ENCODE measurements around the gene ADM2. TPM values are rescaled to one million over a fixed set of nuclear protein-coding genes. Genes with fewer than 3 reads are reported as not detected.

The ADM2 gene
- total and polyA plus RNA-seq, 2 donors (not counting 1 experiment from before 2014, with no cell fraction given): 0.73 to 5.8 TPM

DNA sequence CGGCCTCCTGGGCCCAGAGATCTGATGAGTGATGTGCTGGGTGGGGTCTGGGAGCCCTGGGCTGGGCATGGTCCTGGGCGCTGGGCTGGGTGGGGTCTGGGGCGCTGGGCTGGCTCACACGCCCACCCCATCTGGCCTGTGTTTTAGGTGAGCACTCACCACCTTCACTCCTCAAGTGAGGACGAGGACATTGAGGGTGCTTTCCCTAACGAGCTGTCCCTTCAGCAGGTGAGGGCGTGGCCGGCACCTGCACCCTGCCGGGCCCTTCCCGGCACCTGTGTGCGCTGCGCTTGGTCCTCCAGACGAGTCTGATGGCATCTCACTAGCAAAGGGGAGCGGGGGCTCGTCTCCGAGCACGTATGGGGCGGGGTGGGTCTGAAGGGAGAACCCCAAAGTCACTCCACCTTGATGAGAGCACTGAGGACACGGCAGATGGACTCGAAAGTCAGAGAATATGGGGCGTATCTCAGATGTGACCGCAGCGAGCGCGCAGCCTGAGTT, 44.5 kb upstream of the ADM2 start:
- H3K79me2 ChIP-seq (ENCODE audit: control insufficient read depth, insufficient read depth, low read length): no peaks in the 10 kb centered on the region
- no peak for DNase-seq (ENCODE audit: low read depth in 2 of 2)
- TF ChIP-seq CTCF (conservative IDR thresholded peaks at IDR 0.05 in 1 of 2, IDR thresholded peaks at IDR 0.05 in 1 of 2; ENCODE audit: low read depth in 1 of 2, low read length in 2 of 2) (no peak), EZH2 (IDR thresholded peaks at IDR 0.05; ENCODE audit: low read length, missing control alignments) (no peak)
- H3K4me2 ChIP-seq (ENCODE audit: extremely low read depth, insufficient read depth, low read length): no peak overlapping the region
- no peak overlapping the region for H3K9ac ChIP-seq (ENCODE audit: insufficient read depth, low read length)
- no peaks in the 10 kb centered on the region for H3K9me3 ChIP-seq (ENCODE audit: control insufficient read depth, insufficient read depth, low read depth, low read length)
- no peak overlapping the region for H3K27ac ChIP-seq (ENCODE audit: insufficient read depth, low read length)
- no peaks in the 10 kb centered on the region for H3K27me3 ChIP-seq (ENCODE audit: control insufficient read depth, insufficient read depth, low read length)
- H3K4me1 ChIP-seq (ENCODE audit: control insufficient read depth, extremely low read depth, insufficient read depth, low read length): no peaks in the 10 kb centered on the region
- peaks cover 35% of the 10 kb centered on the region for H3K36me3 ChIP-seq (ENCODE audit: control insufficient read depth, insufficient read depth, low read length)
- no peaks in the 10 kb centered on the region for H4K20me1 ChIP-seq (ENCODE audit: control insufficient read depth, extremely low read depth, insufficient read depth, low read length)
- no peak overlapping the region for H3K4me3 ChIP-seq (replicated peaks in 1 of 4; ENCODE audit: control extremely low read depth in 1 of 4, insufficient read depth in 1 of 4, low read depth in 3 of 4, low read length in 4 of 4)
- H2AFZ ChIP-seq (ENCODE audit: low read length): no peak overlapping the region

- Histone ChIP-seq H4K20me1 (ENCODE audit: control insufficient read depth, extremely low read depth, insufficient read depth, low read length) (no peaks in the 10 kb centered on the region), H2AFZ (ENCODE audit: low read length) (no peak overlapping the region), H3K27me3 (ENCODE audit: control insufficient read depth, insufficient read depth, low read length) (no peaks in the 10 kb centered on the region), H3K4me2 (ENCODE audit: extremely low read depth, insufficient read depth, low read length) (no peak overlapping the region), H3K4me1 (ENCODE audit: control insufficient read depth, extremely low read depth, insufficient read depth, low read length) (no peaks in the 10 kb centered on the region), H3K9ac (ENCODE audit: insufficient read depth, low read length) (no peak overlapping the region), H3K9me3 (ENCODE audit: control insufficient read depth, insufficient read depth, low read depth, low read length) (no peaks in the 10 kb centered on the region), H3K4me3 (replicated peaks in 1 of 4; ENCODE audit: control extremely low read depth in 1 of 4, insufficient read depth in 1 of 4, low read depth in 3 of 4, low read length in 4 of 4) (no peak overlapping the region), H3K27ac (ENCODE audit: insufficient read depth, low read length) (no peak overlapping the region), H3K79me2 (ENCODE audit: control insufficient read depth, insufficient read depth, low read length) (no peaks in the 10 kb centered on the region), H3K36me3 (ENCODE audit: control insufficient read depth, insufficient read depth, low read length) (peaks cover 27% of the 10 kb centered on the region)
- no peak for TF ChIP-seq CTCF (conservative IDR thresholded peaks at IDR 0.05 in 1 of 2, IDR thresholded peaks at IDR 0.05 in 1 of 2; ENCODE audit: low read depth in 1 of 2, low read length in 2 of 2)
- no peak for TF ChIP-seq EZH2 (IDR thresholded peaks at IDR 0.05; ENCODE audit: low read length, missing control alignments)
- DNase-seq (ENCODE audit: low read depth in 2 of 2): no peak
Observed at GRCh38 chr22:50437511-50438304, 43.6 kb upstream of the ADM2 start.

GRCh38 chr22:50438305-50439275, 42.8 kb upstream of the ADM2 start:
- no peaks in the 10 kb centered on the region for H3K4me1 ChIP-seq (ENCODE audit: control insufficient read depth, extremely low read depth, insufficient read depth, low read length)
- no peak overlapping the region for H2AFZ ChIP-seq (ENCODE audit: low read length)
- H3K4me3 ChIP-seq (replicated peaks in 1 of 4; ENCODE audit: control extremely low read depth in 1 of 4, insufficient read depth in 1 of 4, low read depth in 3 of 4, low read length in 4 of 4): no peak overlapping the region
- DNase-seq (ENCODE audit: low read depth in 2 of 2): no peak
- no peak overlapping the region for H3K9ac ChIP-seq (ENCODE audit: insufficient read depth, low read length)
- no peak overlapping the region for H3K27ac ChIP-seq (ENCODE audit: insufficient read depth, low read length)
- no peaks in the 10 kb centered on the region for H3K79me2 ChIP-seq (ENCODE audit: control insufficient read depth, insufficient read depth, low read length)
- no peaks in the 10 kb centered on the region for H3K9me3 ChIP-seq (ENCODE audit: control insufficient read depth, insufficient read depth, low read depth, low read length)
- TF ChIP-seq CTCF (conservative IDR thresholded peaks at IDR 0.05 in 1 of 2, IDR thresholded peaks at IDR 0.05 in 1 of 2; ENCODE audit: low read depth in 1 of 2, low read length in 2 of 2): no peak
- no peak for TF ChIP-seq EZH2 (IDR thresholded peaks at IDR 0.05; ENCODE audit: low read length, missing control alignments)
- no peak overlapping the region for H3K4me2 ChIP-seq (ENCODE audit: extremely low read depth, insufficient read depth, low read length)
- peaks cover 29% of the 10 kb centered on the region for H3K36me3 ChIP-seq (ENCODE audit: control insufficient read depth, insufficient read depth, low read length)
- no peaks in the 10 kb centered on the region for H4K20me1 ChIP-seq (ENCODE audit: control insufficient read depth, extremely low read depth, insufficient read depth, low read length)
- no peaks in the 10 kb centered on the region for H3K27me3 ChIP-seq (ENCODE audit: control insufficient read depth, insufficient read depth, low read length)

All from fibroblast of lung (primary cell).